Loucy (cell line): ENCODE data around the gene SPAG6.

Experiments used
- H2AFZ ChIP-seq: fragments of 200-600 bp; sonication (generic); 2 replicates; pipeline ENCODE4 v1.6.0; 2016; ENCODE audit warnings: antibody characterized with exemption, mild to moderate bottlenecking, low read length, moderate library complexity
- H3F3A ChIP-seq: fragments of 200-600 bp; 2 replicates; pipeline ENCODE4 v1.6.0; 2016; ENCODE audit warnings: antibody characterized with exemption, low read depth, mild to moderate bottlenecking
- H3K27me3 ChIP-seq: fragments of 200-600 bp; sonication (generic); 2 replicates; pipeline ENCODE4 v1.6.1; 2014; ENCODE audit warnings: low read length, mild to moderate bottlenecking; ENCODE audit not compliant: insufficient read depth, poor library complexity, severe bottlenecking
- H3K36me3 ChIP-seq: fragments of 200-600 bp; sonication (generic); 2 replicates; pipeline ENCODE4 v1.6.1; 2016; ENCODE audit warnings: low read length; ENCODE audit not compliant: insufficient read depth
- H3K4me1 ChIP-seq: fragments of 200-600 bp; sonication (generic); 2 replicates; pipeline ENCODE4 v1.5.1; 2014; ENCODE audit warnings: low read length, mild to moderate bottlenecking; ENCODE audit not compliant: insufficient read depth, poor library complexity, severe bottlenecking
- H3K4me2 ChIP-seq: fragments of 200-600 bp; sonication (generic); 2 replicates; pipeline ENCODE4 v1.6.0; 2014; ENCODE audit warnings: antibody characterized with exemption, low read length, low read depth, mild to moderate bottlenecking; ENCODE audit not compliant: poor library complexity, severe bottlenecking
- H3K4me3 ChIP-seq: fragments of 200-600 bp; sonication (generic); 2 replicates; pipeline ENCODE4 v1.5.1; 2014; ENCODE audit warnings: low read length, mild to moderate bottlenecking, mixed read lengths; ENCODE audit not compliant: poor library complexity, severe bottlenecking
- H3K79me2 ChIP-seq: fragments of 200-600 bp; sonication (generic); 2 replicates; pipeline ENCODE4 v1.6.1; 2014; ENCODE audit warnings: low read length; ENCODE audit not compliant: insufficient read depth
- H3K9ac ChIP-seq: fragments of 200-600 bp; sonication (generic); 2 replicates; pipeline ENCODE4 v1.6.0; 2014; ENCODE audit warnings: mild to moderate bottlenecking, low read depth, low read length, moderate library complexity; ENCODE audit not compliant: poor library complexity, severe bottlenecking
- H3K9me2 ChIP-seq: fragments of 200-600 bp; sonication (generic); replicated peaks from 2 replicates; pipeline ENCODE4 v1.6.1; 2016; ENCODE audit warnings: low read depth, low read length, mixed read lengths
- H3K9me3 ChIP-seq: fragments of 200-600 bp; sonication (generic); 2 replicates; pipeline ENCODE4 v1.6.1; 2014; ENCODE audit warnings: mild to moderate bottlenecking, antibody characterized with exemption, low read length, low read depth; ENCODE audit not compliant: insufficient read depth
- H4K20me1 ChIP-seq: fragments of 200-600 bp; sonication (generic); 2 replicates; pipeline ENCODE4 v1.6.0; 2014; ENCODE audit warnings: antibody characterized with exemption, low read length, mild to moderate bottlenecking; ENCODE audit not compliant: insufficient read depth, poor library complexity, severe bottlenecking
- EZH2phosphoT487 ChIP-seq: fragments of 200-600 bp; IDR thresholded peaks from 2 replicates; pipeline ENCODE4 v1.6.1; 2018; ENCODE audit warnings: antibody characterized with exemption, mild to moderate bottlenecking, moderate library complexity, borderline replicate concordance
- TF ChIP-seq, protein P1 (sequence below): fragments of 200-600 bp; sonication (generic); conservative IDR thresholded peaks from 2 replicates; pipeline ENCODE4 v1.5.1; 2014; ENCODE audit warnings: mild to moderate bottlenecking, antibody characterized with exemption, low read length

The SPAG6 gene

DNA sequence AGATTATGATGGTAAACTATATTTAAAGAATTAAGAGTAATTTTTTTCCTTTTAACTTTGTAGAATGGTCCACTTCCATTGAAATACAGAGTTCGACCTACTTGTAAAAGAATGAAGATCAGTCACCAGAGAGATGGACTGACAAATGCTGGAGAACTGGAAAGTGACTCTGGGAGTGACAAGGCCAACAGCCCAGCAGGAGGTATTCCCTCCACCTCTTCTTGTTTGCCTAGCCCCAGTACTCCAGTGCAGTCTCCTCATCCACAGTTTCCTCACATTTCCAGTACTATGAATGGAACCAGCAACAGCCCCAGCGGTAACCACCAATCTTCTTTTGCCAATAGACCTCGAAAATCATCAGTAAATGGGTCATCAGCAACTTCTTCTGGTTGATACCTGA lies 16.1 kb upstream of the SPAG6 start:
- no peak overlapping the region for H3K9ac ChIP-seq
- H3K27me3 ChIP-seq, result no peaks in the 10 kb centered on the region

DNA sequence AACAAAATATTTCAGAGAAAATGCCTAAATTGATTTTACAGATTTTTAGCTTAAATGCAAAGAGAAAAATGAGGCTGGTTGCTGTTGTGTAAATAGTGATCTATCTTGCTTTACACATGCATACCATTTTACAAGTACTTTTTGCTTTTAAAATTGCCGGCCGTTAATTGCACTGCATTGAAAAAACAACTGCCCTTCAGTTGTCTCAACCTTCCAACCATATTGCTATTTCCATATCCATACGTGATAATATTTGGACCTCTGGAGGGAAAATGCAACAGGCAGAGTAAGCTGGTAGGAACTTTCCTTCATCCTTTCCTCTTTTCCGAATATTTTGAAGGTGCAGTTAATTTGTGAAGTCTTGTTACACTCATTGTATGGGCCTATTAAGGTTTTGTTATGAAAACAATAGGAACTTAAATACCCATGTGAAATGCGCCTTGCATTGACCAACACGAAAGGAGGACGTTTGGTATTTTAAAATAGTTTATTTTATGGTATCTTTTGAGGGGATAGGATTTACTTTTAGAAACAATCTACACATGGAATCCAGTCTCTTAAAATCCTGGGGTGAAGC lies 13.1 kb upstream of the SPAG6 start:
- H3K9ac ChIP-seq, result peak overlapping the region; percentile 30

More for the DNA sequence above, 16.1 kb upstream of the SPAG6 start:
- H3K79me2 ChIP-seq, result peaks cover 84% of the 10 kb centered on the region
- peaks cover 17% of the 10 kb centered on the region for H4K20me1 ChIP-seq
- no peak overlapping the region for H2AFZ ChIP-seq
- peak overlapping the region; percentile 25 for H3K4me3 ChIP-seq
- H3K36me3 ChIP-seq, result peaks cover 38% of the 10 kb centered on the region
- no peak for TF ChIP-seq EZH2phosphoT487
- TF ChIP-seq, protein P1, sequence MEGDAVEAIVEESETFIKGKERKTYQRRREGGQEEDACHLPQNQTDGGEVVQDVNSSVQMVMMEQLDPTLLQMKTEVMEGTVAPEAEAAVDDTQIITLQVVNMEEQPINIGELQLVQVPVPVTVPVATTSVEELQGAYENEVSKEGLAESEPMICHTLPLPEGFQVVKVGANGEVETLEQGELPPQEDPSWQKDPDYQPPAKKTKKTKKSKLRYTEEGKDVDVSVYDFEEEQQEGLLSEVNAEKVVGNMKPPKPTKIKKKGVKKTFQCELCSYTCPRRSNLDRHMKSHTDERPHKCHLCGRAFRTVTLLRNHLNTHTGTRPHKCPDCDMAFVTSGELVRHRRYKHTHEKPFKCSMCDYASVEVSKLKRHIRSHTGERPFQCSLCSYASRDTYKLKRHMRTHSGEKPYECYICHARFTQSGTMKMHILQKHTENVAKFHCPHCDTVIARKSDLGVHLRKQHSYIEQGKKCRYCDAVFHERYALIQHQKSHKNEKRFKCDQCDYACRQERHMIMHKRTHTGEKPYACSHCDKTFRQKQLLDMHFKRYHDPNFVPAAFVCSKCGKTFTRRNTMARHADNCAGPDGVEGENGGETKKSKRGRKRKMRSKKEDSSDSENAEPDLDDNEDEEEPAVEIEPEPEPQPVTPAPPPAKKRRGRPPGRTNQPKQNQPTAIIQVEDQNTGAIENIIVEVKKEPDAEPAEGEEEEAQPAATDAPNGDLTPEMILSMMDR, result no peak
- peaks cover 8% of the 10 kb centered on the region; the same call in 1 of the 2 replicates for H3F3A ChIP-seq
- H3K4me1 ChIP-seq, result peaks cover 35% of the 10 kb centered on the region
- no peaks in the 10 kb centered on the region for H3K9me2 ChIP-seq
- no peaks in the 10 kb centered on the region for H3K9me3 ChIP-seq
- peak overlapping the region; percentile 16 for H3K4me2 ChIP-seq

DNA sequence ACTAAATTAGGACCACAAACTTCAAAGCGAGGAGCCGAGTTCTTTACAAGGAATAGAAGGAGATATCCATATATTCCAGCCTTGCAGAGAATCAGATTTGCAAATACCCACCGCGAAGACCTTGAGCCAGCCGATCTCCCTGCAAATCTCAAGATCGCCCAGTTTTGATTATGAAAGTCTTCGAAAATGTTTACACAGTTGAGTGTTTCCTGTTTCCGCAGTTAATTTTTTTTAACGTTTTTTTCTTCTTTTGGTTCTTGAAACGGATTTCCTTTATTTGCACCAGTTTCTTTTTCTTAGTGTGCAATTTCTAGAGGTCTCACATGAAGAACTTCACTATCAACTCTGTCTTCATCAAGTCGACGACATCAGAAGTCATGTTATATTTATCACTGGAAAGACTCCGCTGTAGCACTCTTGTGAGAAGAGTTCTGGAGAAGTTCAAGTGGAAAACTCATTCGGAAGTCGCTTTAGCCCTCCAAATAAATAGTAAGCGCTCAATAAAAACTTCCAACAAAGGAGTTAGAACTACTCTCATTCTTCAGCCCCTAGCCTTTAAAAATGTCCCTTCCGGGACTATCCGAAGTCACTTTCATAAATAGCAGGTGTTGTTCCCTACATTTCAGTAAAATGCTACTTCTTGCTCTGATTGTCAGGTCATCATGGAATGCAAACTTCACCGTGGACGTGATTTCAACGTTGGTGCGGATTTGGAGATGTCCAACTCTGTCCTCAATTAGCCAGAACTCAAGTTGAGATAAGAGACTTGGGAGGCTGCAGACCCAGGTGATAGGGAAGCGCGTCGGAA lies 11.9 kb upstream of the SPAG6 start:
- TF ChIP-seq, protein P1, result no peak
- no peak for TF ChIP-seq EZH2phosphoT487
- Histone ChIP-seq H4K20me1 (no peaks in the 10 kb centered on the region), H3K4me1 (peaks cover 33% of the 10 kb centered on the region), H3K36me3 (peaks cover 14% of the 10 kb centered on the region), H3K9ac (peak overlapping the region; percentile 30), H3K4me3 (peak overlapping the region; percentile 47), H3F3A (peaks cover 8% of the 10 kb centered on the region; the same call in 1 of the 2 replicates), H3K4me2 (peak overlapping the region; percentile 62), H3K79me2 (peaks cover 73% of the 10 kb centered on the region), H3K9me2 (no peaks in the 10 kb centered on the region), H3K9me3 (no peaks in the 10 kb centered on the region), H3K27me3 (no peaks in the 10 kb centered on the region), H2AFZ (no peak overlapping the region)

More for the DNA sequence above, 13.1 kb upstream of the SPAG6 start:
- TF ChIP-seq, protein P1, result no peak
- TF ChIP-seq EZH2phosphoT487, result no peak
- Histone ChIP-seq H3K4me1 (peaks cover 25% of the 10 kb centered on the region), H3K4me3 (peak overlapping the region; percentile 47), H3K79me2 (peaks cover 73% of the 10 kb centered on the region), H3K9me3 (no peaks in the 10 kb centered on the region), H3F3A (peaks cover 8% of the 10 kb centered on the region; the same call in 1 of the 2 replicates), H3K27me3 (no peaks in the 10 kb centered on the region), H3K9me2 (no peaks in the 10 kb centered on the region), H2AFZ (no peak overlapping the region), H3K4me2 (peak overlapping the region; percentile 62), H3K36me3 (peaks cover 25% of the 10 kb centered on the region), H4K20me1 (peaks cover 2% of the 10 kb centered on the region)
